Measurements from ENCODE around the gene GABBR2. TPM values are rescaled to one million over a fixed set of nuclear protein-coding genes. Genes with fewer than 3 reads are reported as not detected.

The GABBR2 gene
- total RNA-seq, 2 experiments from 2014 or later, result not detected

DNA sequence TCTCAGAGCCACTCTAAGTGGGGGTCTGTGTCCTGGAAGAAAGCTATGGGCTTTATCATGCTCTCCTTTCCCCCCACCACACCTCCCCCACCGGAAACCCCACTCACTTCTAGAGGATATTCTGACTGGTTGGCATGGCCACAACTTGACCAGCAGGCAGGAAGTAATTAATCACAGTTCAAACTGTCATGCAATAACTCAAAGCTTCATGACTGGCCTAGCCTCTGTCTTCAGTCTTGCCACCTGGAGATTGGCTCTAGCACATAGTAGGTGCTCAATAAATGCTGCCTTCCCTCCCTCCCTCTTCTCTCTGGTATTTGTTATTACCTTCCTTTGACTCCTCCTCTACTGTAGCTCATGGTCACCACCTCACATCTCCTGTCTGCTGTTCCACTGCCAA lies 124.7 kb downstream of the GABBR2 start:
- intact Hi-C loops (cut with DNase I, micrococcal nuclease), result no loop called here
- peak; percentile 12 for DNase-seq
- Mint-ChIP-seq H3K4me3 (no peak overlapping the region), H3K36me3 (ENCODE audit: low read depth) (no peaks in the 10 kb centered on the region), H3K27me3 (peaks cover 24% of the 10 kb centered on the region), H3K9me3 (ENCODE audit: low read depth) (no peaks in the 10 kb centered on the region), H3K4me1 (no peaks in the 10 kb centered on the region), H3K27ac (no peak overlapping the region)
- peak; percentile 23 for ATAC-seq
- ChIA-PET POLR2A (no interaction called here), CTCF (interaction anchor here (0.9 to 1.6 kb wide), 2 partner anchors 13 to 220 kb away, joined by 3 to 5 read pairs; no protein-coding TSS in a partner anchor)

DNA sequence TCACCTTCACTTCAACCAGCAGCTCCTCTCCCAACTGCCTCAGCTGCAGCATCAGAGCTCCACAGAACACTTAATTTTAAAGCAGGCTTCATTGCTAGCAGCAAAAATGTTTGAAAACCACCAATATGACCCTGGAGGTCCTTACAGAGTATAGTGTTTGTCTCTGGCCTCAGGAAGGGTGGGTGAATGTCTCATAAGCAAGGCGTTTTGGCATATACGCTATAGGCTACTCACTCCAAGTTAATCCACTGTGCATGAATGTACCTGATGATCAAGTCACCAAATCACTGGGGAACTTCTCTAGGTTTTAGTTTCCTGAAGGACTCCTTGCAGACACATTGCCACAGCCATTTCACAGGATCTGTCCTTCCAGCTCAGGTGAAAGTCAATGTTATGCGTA lies 125.3 kb downstream of the GABBR2 start:
- H3K9me3 Mint-ChIP-seq (ENCODE audit: low read depth), result no peaks in the 10 kb centered on the region
- DNase-seq, result no peak
- no peaks in the 10 kb centered on the region for H3K4me1 Mint-ChIP-seq
- H3K4me3 Mint-ChIP-seq, result no peak overlapping the region
- intact Hi-C loops (cut with DNase I, micrococcal nuclease), result no loop called here
- H3K27ac Mint-ChIP-seq, result no peak overlapping the region
- H3K36me3 Mint-ChIP-seq (ENCODE audit: low read depth), result no peaks in the 10 kb centered on the region
- ChIA-PET POLR2A (no interaction called here), CTCF (interaction anchor here (0.9 to 1.6 kb wide), 2 partner anchors 12 to 219 kb away, joined by 3 to 5 read pairs; no protein-coding TSS in a partner anchor)
- ATAC-seq, result no peak
- H3K27me3 Mint-ChIP-seq, result peaks cover 24% of the 10 kb centered on the region

DNA sequence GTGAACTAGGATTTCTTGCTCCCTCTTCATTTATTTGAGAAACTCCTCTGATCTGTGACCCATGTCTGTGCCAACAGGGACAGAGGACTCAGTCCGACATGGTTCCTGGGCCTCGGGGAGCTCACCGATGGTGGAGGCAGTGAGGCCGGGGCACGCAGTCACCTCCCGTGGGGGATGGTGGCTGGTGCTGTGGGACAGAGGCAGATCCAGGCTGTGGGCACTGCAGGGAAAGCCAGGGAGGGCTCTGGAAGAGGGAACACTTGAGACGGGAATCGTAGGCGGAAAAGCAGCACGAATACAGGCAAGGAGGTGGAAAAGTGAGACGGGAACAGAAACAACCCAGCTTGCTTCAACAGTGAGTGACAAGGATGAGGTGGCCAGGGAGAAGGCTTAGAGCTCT lies 127.8 kb downstream of the GABBR2 start:
- intact Hi-C loops (cut with DNase I, micrococcal nuclease), result no loop called here
- H3K9me3 Mint-ChIP-seq (ENCODE audit: low read depth), result no peaks in the 10 kb centered on the region
- H3K27me3 Mint-ChIP-seq, result peaks cover 32% of the 10 kb centered on the region
- ChIA-PET POLR2A (no interaction called here), CTCF (no interaction called here)
- DNase-seq (no peak), ATAC-seq (no peak)
- no peak overlapping the region for H3K4me3 Mint-ChIP-seq
- H3K36me3 Mint-ChIP-seq (ENCODE audit: low read depth), result no peaks in the 10 kb centered on the region
- H3K4me1 Mint-ChIP-seq, result peaks cover 5% of the 10 kb centered on the region
- H3K27ac Mint-ChIP-seq, result no peak overlapping the region

DNA sequence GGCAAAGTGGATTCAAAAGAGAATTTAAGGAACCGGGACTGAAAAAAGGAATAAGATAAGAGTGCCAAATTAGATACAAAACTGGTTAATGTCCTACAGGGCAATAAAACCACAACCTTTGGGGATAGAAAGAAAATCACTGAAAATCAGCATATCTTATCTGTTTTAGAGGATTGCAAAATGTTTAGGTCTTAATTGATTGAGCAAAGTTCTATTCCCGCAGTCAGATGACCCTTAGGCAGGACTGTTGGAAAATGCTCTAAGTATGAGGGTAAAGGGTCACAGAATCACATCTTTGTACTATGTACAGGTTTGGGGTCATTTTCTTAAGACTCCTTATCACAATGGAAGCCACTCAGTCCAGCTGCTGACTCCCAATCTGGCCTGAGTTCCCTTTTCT lies 129.0 kb downstream of the GABBR2 start:
- CTCF ChIA-PET, result no interaction called here
- H3K27me3 Mint-ChIP-seq, result peaks cover 37% of the 10 kb centered on the region
- no peaks in the 10 kb centered on the region for H3K36me3 Mint-ChIP-seq (ENCODE audit: low read depth)
- no peak overlapping the region for H3K27ac Mint-ChIP-seq
- H3K4me1 Mint-ChIP-seq, result peaks cover 15% of the 10 kb centered on the region
- no peak overlapping the region for H3K4me3 Mint-ChIP-seq
- intact Hi-C loops (cut with DNase I, micrococcal nuclease), result no loop called here
- ATAC-seq (no peak), DNase-seq (no peak)
- no peaks in the 10 kb centered on the region for H3K9me3 Mint-ChIP-seq (ENCODE audit: low read depth)
- POLR2A ChIA-PET, result no interaction called here

DNA sequence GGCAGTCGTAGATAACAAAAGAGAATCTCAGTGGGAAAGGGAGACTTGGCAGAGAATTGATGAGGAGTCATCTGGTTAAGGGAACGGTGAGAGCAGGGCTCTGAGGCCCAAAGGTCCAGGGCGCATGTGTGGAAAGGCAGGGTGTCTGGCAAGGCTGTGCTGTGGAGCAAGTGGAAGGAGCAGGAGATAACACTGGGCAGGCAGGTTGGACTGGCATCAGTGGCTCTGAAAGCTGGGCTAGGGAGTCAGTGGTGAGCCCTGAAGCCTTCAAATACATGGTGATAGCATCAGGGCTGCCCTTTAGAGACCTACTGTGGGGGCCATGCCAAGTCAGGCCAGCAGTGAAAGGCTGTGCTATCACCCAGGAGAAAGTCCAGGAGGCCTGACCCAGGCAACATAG lies 131.3 kb downstream of the GABBR2 start:
- intact Hi-C loops (cut with DNase I, micrococcal nuclease), result no loop called here
- no peaks in the 10 kb centered on the region for H3K36me3 Mint-ChIP-seq (ENCODE audit: low read depth)
- H3K4me3 Mint-ChIP-seq, result no peak overlapping the region
- H3K27ac Mint-ChIP-seq, result no peak overlapping the region
- ChIA-PET POLR2A (no interaction called here), CTCF (no interaction called here)
- no peak for DNase-seq
- peaks cover 34% of the 10 kb centered on the region for H3K27me3 Mint-ChIP-seq
- no peak for ATAC-seq
- peaks cover 15% of the 10 kb centered on the region for H3K4me1 Mint-ChIP-seq
- H3K9me3 Mint-ChIP-seq (ENCODE audit: low read depth), result no peaks in the 10 kb centered on the region

DNA sequence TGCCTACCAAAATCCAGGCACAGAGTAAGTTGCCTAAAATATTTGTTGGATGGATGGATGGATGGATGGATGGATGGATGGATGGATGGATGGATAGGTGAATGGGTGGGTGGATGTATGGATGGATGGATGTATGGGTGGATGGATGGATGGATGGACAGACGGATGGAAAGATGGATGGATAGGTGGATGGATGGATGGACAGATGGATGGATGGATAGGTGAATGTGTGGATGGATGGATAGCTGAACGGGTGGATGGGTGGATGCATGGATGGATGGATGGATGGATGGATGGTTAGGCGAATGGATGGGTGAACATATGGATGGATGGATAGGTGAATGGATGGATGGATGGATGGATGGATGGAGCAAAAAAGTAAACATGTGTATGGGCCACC lies 131.9 kb downstream of the GABBR2 start:
- POLR2A ChIA-PET, result no interaction called here
- H3K27ac Mint-ChIP-seq, result no peak overlapping the region
- peaks cover 15% of the 10 kb centered on the region for H3K4me1 Mint-ChIP-seq
- H3K27me3 Mint-ChIP-seq, result peaks cover 33% of the 10 kb centered on the region
- no peaks in the 10 kb centered on the region for H3K36me3 Mint-ChIP-seq (ENCODE audit: low read depth)
- H3K9me3 Mint-ChIP-seq (ENCODE audit: low read depth), result no peaks in the 10 kb centered on the region
- CTCF ChIA-PET, result no interaction called here
- intact Hi-C loops (cut with DNase I, micrococcal nuclease), result no loop called here
- H3K4me3 Mint-ChIP-seq, result no peak overlapping the region
- ATAC-seq (no peak), DNase-seq (no peak)

DNA sequence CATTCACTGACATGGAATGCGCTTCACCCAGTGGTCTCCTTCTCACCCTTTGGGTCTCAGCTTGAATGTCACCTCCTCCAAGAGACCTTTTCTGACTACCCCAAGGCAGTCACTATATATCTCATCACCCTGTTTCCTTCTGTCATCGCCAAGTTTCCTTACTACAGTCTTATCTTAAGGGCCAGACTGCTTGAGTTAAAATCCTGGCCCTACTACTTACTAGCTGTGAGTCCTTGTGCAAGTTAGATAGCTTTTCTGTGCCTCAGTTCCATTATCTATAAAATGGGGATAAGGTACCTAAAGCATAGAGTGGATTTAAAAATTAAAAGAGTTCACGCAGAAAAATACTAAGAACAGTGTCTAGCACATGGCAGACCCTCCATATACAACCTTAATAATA lies 132.4 kb downstream of the GABBR2 start:
- Mint-ChIP-seq H3K27me3 (peaks cover 33% of the 10 kb centered on the region), H3K4me3 (no peak overlapping the region), H3K36me3 (ENCODE audit: low read depth) (no peaks in the 10 kb centered on the region), H3K27ac (no peak overlapping the region), H3K9me3 (ENCODE audit: low read depth) (no peaks in the 10 kb centered on the region), H3K4me1 (peaks cover 15% of the 10 kb centered on the region)
- no peak for DNase-seq
- no peak for ATAC-seq
- intact Hi-C loops (cut with DNase I, micrococcal nuclease), result no loop called here
- ChIA-PET CTCF (interaction anchor here (0.7 kb wide), 1 partner anchor 9 kb away, joined by 3 read pairs; no protein-coding TSS in a partner anchor), POLR2A (interaction anchor here (0.7 kb wide), 1 partner anchor 213 kb away, joined by 3 read pairs; no protein-coding TSS in a partner anchor)

DNA sequence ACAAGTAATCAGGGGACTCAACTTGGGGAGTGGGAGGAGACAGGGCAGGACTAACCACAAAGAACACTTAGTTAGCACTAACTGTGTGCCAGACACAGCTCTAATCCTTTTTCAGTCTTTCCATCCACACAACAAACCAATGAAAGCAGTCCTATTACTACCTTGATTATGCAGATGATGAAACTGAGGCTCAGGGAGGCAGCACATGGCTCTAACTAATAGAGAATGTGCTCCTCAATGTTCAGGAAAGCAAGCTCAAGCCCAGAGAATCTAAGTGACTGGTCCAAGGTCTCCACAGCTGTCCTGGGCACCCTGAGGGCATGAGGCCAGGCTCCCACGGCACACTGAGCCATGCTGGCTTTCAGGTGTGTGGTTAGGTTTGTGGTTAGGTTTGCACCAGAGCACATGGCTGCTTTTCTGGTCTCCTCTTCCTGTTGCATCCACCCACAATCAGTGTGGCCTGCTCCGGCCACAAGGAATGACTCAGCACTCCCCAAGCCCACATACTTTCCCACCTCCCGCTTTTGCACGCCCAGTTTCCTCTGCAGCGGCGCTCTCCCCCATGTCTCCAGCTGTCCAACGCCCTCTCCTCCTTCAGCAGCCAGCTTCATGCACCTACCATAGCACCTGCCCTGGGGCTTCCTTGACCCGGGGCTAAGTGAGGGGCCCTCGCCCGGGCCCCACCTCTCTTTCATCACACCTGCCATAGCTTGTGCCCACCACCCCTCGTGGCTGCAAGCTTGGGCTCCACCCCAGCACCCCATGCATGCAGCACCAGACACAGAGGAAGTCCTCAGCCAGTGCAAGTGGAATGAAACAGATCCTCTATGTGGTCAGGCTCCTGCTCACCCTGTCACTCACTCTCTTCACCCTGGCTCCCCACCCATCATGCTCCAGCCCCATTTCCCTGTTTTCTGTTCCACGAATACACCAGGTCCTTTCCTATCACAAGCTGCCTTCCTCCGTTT lies 133.1 kb downstream of the GABBR2 start:
- H3K27me3 Mint-ChIP-seq, result peaks cover 28% of the 10 kb centered on the region
- H3K4me3 Mint-ChIP-seq, result no peak overlapping the region
- no peaks in the 10 kb centered on the region for H3K9me3 Mint-ChIP-seq (ENCODE audit: low read depth)
- ChIA-PET CTCF (interaction anchor here (0.7 kb wide), 1 partner anchor 9 kb away, joined by 3 read pairs; no protein-coding TSS in a partner anchor), POLR2A (interaction anchor here (0.7 kb wide), 1 partner anchor 214 kb away, joined by 3 read pairs; no protein-coding TSS in a partner anchor)
- no peak overlapping the region for H3K27ac Mint-ChIP-seq
- peak; percentile 76 for ATAC-seq
- peaks cover 15% of the 10 kb centered on the region for H3K4me1 Mint-ChIP-seq
- intact Hi-C loops (cut with DNase I, micrococcal nuclease), result no loop called here
- DNase-seq, result peak; percentile 53
- no peaks in the 10 kb centered on the region for H3K36me3 Mint-ChIP-seq (ENCODE audit: low read depth)

DNA sequence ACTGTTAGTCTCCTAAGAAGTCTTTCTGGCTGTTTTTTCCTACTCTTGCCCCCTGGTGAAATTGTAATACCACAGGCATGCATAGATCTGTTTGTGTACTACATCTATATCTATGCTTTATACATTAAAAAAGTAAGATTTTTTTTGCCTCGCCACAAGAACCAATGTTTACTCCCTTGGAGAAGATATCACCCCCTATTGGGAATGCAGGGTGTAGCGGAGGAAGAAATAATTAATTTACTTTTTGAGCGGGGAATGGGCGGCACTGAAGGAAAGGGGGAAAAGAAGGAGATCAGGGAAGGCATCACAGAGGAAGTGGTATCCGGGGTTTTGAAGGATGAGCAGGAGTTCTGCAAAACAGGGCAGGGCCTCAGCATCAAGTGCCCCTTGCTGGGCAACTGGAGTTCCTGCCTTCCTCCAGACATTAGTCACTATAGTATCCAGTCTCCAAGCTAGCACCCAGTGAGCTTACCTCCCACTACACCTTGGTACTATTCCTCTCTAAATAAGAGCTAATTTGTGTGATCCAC lies 134.9 kb downstream of the GABBR2 start:
- H3K27ac Mint-ChIP-seq, result no peak overlapping the region
- intact Hi-C loops (cut with DNase I, micrococcal nuclease), result no loop called here
- no peak for ATAC-seq
- ChIA-PET CTCF (no interaction called here), POLR2A (no interaction called here)
- H3K36me3 Mint-ChIP-seq (ENCODE audit: low read depth), result no peaks in the 10 kb centered on the region
- no peak overlapping the region for H3K4me3 Mint-ChIP-seq
- H3K27me3 Mint-ChIP-seq, result peaks cover 24% of the 10 kb centered on the region
- DNase-seq, result no peak
- peaks cover 15% of the 10 kb centered on the region for H3K4me1 Mint-ChIP-seq
- H3K9me3 Mint-ChIP-seq (ENCODE audit: low read depth), result no peaks in the 10 kb centered on the region

DNA sequence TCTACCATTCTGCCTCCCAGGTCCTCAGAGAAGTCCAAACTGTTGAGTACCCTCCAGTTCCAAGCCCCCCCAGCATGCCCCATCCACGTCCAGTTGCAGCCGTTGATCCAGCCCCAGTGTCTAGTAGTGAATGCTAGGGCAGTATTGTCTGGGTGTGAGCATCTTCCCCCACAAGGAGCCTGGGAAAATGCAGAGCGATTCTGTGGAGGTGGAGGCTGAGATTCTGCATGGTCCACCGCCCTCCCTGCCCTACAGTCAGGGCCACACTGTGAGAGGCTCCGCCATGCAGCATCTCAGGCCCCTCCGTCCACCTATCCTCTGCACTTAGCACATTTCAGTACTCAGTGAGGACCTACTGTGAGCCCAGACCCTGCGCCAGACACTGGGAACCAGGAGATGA lies 135.9 kb downstream of the GABBR2 start:
- CTCF ChIA-PET, result no interaction called here
- Mint-ChIP-seq H3K36me3 (ENCODE audit: low read depth) (no peaks in the 10 kb centered on the region), H3K27ac (no peak overlapping the region), H3K27me3 (peaks cover 24% of the 10 kb centered on the region), H3K4me3 (no peak overlapping the region), H3K4me1 (peaks cover 15% of the 10 kb centered on the region), H3K9me3 (ENCODE audit: low read depth) (no peaks in the 10 kb centered on the region)
- POLR2A ChIA-PET, result no interaction called here
- intact Hi-C loops (cut with DNase I, micrococcal nuclease), result no loop called here
- ATAC-seq (no peak), DNase-seq (no peak)

DNA sequence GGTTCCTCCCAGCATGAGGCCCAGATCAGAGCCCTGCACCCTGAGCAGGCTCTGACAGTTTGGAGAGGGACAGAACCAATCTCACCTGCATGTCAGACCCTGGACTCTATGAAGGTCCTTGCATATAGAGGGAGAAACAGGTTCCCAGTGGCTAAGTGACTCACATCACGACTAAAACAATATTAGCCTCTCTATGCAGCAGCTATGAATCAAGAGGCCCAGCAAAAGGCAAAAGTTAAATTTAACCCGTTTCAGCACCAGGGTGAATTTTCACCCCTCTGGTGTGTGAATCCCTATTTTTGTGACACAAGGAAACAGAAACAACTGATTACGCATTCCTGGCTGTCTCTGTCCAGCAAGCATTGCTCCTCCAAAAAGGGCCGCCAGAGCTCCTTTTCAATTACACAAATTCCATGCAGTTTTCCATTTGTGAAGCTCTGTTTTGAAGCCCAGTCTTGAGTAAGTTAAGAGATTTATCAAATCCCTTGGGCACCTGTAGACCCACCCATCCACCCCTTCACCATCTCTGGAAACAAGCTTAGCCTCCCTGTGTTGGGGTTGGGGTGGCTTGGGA lies 136.6 kb downstream of the GABBR2 start:
- ATAC-seq (no peak), DNase-seq (no peak)
- Mint-ChIP-seq H3K36me3 (ENCODE audit: low read depth) (no peaks in the 10 kb centered on the region), H3K27me3 (peaks cover 21% of the 10 kb centered on the region), H3K9me3 (ENCODE audit: low read depth) (no peaks in the 10 kb centered on the region), H3K4me1 (peaks cover 15% of the 10 kb centered on the region), H3K4me3 (no peak overlapping the region), H3K27ac (no peak overlapping the region)
- POLR2A ChIA-PET, result no interaction called here
- CTCF ChIA-PET, result no interaction called here
- intact Hi-C loops (cut with DNase I, micrococcal nuclease), result no loop called here

DNA sequence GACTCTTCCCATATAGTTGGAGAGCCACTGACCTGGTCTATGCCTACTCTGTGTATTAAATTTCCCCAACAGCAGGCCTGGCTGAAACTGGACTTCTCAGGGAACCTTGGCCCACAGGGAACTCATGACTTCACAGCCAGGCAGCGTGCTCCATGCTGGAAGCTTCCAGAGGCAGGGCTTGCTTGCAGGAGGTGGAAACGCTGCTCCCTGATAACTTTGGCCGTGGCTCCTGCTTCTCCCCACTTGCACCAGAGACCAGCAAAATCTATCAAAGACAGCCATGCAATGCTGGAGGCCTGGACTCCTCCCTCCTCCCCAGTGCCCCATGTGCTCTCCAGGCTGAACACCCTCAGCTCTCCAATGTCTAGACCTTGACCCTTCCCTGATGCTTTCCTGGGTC lies 137.1 kb downstream of the GABBR2 start:
- Mint-ChIP-seq H3K4me3 (no peak overlapping the region), H3K4me1 (peaks cover 15% of the 10 kb centered on the region), H3K27me3 (peaks cover 16% of the 10 kb centered on the region), H3K27ac (no peak overlapping the region), H3K36me3 (ENCODE audit: low read depth) (no peaks in the 10 kb centered on the region), H3K9me3 (ENCODE audit: low read depth) (no peaks in the 10 kb centered on the region)
- no peak for DNase-seq
- intact Hi-C loops (cut with DNase I, micrococcal nuclease), result no loop called here
- POLR2A ChIA-PET, result no interaction called here
- no peak for ATAC-seq
- CTCF ChIA-PET, result interaction anchor here (0.9 kb wide), 1 partner anchor 12 kb away, joined by 5 read pairs; no protein-coding TSS in a partner anchor

Measured in activated CD4-positive, alpha-beta T cell treated with anti-CD3 and anti-CD28 coated beads for 36 hours (primary cell).